HepG2 (cell line): ENCODE results near the gene MTHFD2L.

ENCODE experiments used
- CC2D1A ChIP-seq: sonication (generic); formaldehyde crosslinking; IDR thresholded peaks from 2 replicates; pipeline ENCODE4 v1.8.1; 2023; ENCODE audit warnings: mild to moderate bottlenecking, missing genetic modification reagents
- CTCF ChIP-seq: sonication (generic); formaldehyde crosslinking; IDR thresholded peaks from 2 replicates; pipeline ENCODE4 v1.5.0; 2020; ENCODE audit warnings: mild to moderate bottlenecking, missing genetic modification reagents, moderate library complexity
- EP300 ChIP-seq, 3 experiments: sonication (generic) in 1 of 3; formaldehyde crosslinking in 1 of 3; IDR thresholded peaks; 2 replicates each; pipeline versions ENCODE4 v1.5.1 to v1.6.1; 2011 to 2020; ENCODE audit warnings: low read depth in 2 of 3, low read length in 2 of 3, borderline replicate concordance in 1 of 3, improper control_type of control experiment in 1 of 3, mild to moderate bottlenecking in 1 of 3, missing genetic modification reagents in 1 of 3, moderate library complexity in 1 of 3
- GABPA ChIP-seq, 2 experiments: IDR thresholded peaks; 2 replicates each; pipeline ENCODE4 v1.6.1; 2011 to 2016; ENCODE audit warnings: low read depth in 2 of 2, low read length in 1 of 2, missing biosample characterization in 1 of 2, missing genetic modification characterization in 1 of 2
- JUN ChIP-seq: sonication (generic); formaldehyde crosslinking; IDR thresholded peaks from 2 replicates; pipeline ENCODE4 v1.4.0; 2020; ENCODE audit warnings: mild to moderate bottlenecking, missing genetic modification reagents
- KAT8 ChIP-seq: IDR thresholded peaks from 2 replicates; pipeline ENCODE4 v1.6.1; 2016; ENCODE audit warnings: missing genetic modification reagents, missing compliant biosample characterization
- MAX ChIP-seq: IDR thresholded peaks from 2 replicates; pipeline ENCODE4 v1.6.1; 2012; ENCODE audit warnings: inconsistent platforms
- POLR2A ChIP-seq, 2 experiments: IDR thresholded peaks; 2 replicates each; pipeline ENCODE4 v1.6.1; 2011; ENCODE audit warnings: low read depth in 2 of 2, low read length in 2 of 2, mild to moderate bottlenecking in 1 of 2, moderate library complexity in 1 of 2; ENCODE audit not compliant: insufficient read depth in 1 of 2
- POLR2AphosphoS5 ChIP-seq: IDR thresholded peaks from 2 replicates; pipeline ENCODE4 v1.6.1; 2012; ENCODE audit warnings: low read depth, low read length
- TGIF2 ChIP-seq: IDR thresholded peaks from 2 replicates; pipeline ENCODE4 v1.6.1; 2016; ENCODE audit warnings: control low read depth, missing compliant biosample characterization
- ZNF260 ChIP-seq: sonication (generic); formaldehyde crosslinking; IDR thresholded peaks from 2 replicates; pipeline ENCODE4 v1.4.0; 2020; ENCODE audit warnings: missing genetic modification reagents, low read depth, mild to moderate bottlenecking, borderline replicate concordance
- ZNF317 ChIP-seq: sonication (generic); formaldehyde crosslinking; IDR thresholded peaks from 2 replicates; pipeline ENCODE4 v1.5.0; 2020; ENCODE audit warnings: mild to moderate bottlenecking, missing genetic modification reagents
- ZNF362 ChIP-seq: sonication (generic); formaldehyde crosslinking; IDR thresholded peaks from 2 replicates; pipeline ENCODE4 v1.4.0; 2020; ENCODE audit warnings: missing genetic modification reagents, mild to moderate bottlenecking, borderline replicate concordance
- TF ChIP-seq, protein P1 (sequence below): conservative IDR thresholded peaks from 2 replicates; pipeline ENCODE4 v1.6.1; 2018; ENCODE audit warnings: missing genetic modification reagents

GRCh38 chr4:74203467-74203866 is 45.5 kb downstream of the MTHFD2L start:
- no peak for TF ChIP-seq MAX
- TF ChIP-seq ZNF317 (CRISPR knock-in tag) = no peak
- TF ChIP-seq POLR2AphosphoS5 = no peak
- TF ChIP-seq KAT8 (CRISPR knock-in tag) = no peak
- no peak for TF ChIP-seq POLR2A (IDR thresholded peaks at IDR 0.05; ENCODE audit: insufficient read depth in 1 of 2, low read depth in 2 of 2, low read length in 2 of 2)
- no peak for TF ChIP-seq JUN (CRISPR knock-in tag)
- no peak for TF ChIP-seq ZNF362 (CRISPR knock-in tag)
- no peak for TF ChIP-seq ZNF260
- no peak for TF ChIP-seq TGIF2 (CRISPR knock-in tag)
- no peak for TF ChIP-seq GABPA (IDR thresholded peaks at IDR 0.05; ENCODE audit: low read depth, low read length)
- TF ChIP-seq GABPA (CRISPR knock-in tag; IDR thresholded peaks at IDR 0.05; ENCODE audit: low read depth) = no peak
- no peak for TF ChIP-seq EP300 (IDR thresholded peaks at IDR 0.05; ENCODE audit: low read depth in 2 of 2, low read length in 2 of 2)
- no peak for TF ChIP-seq EP300 (CRISPR knock-in tag; IDR thresholded peaks at IDR 0.05; ENCODE audit: borderline replicate concordance)
- no peak for TF ChIP-seq CC2D1A (CRISPR knock-in tag)
- TF ChIP-seq, protein P1, sequence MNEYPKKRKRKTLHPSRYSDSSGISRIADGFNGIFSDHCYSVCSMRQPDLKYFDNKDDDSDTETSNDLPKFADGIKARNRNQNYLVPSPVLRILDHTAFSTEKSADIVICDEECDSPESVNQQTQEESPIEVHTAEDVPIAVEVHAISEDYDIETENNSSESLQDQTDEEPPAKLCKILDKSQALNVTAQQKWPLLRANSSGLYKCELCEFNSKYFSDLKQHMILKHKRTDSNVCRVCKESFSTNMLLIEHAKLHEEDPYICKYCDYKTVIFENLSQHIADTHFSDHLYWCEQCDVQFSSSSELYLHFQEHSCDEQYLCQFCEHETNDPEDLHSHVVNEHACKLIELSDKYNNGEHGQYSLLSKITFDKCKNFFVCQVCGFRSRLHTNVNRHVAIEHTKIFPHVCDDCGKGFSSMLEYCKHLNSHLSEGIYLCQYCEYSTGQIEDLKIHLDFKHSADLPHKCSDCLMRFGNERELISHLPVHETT (CRISPR knock-in tag) = no peak
- TF ChIP-seq CTCF = no peak
